Measurements from ENCODE around the gene EFTUD2. TPM values are rescaled to one million over a fixed set of nuclear protein-coding genes. Genes with fewer than 3 reads are reported as not detected.

EFTUD2 gene
- total and polyA plus RNA-seq, 7 donors: 20.6 to 93.1 (median 48.4) TPM

- TF ChIP-seq POLR2A (IDR thresholded peaks at IDR 0.05) (no peak), EP300 (IDR thresholded peaks at IDR 0.05) (no peak), POLR2AphosphoS5 (IDR thresholded peaks at IDR 0.05) (no peak)
- TF ChIP-seq, protein P1, sequence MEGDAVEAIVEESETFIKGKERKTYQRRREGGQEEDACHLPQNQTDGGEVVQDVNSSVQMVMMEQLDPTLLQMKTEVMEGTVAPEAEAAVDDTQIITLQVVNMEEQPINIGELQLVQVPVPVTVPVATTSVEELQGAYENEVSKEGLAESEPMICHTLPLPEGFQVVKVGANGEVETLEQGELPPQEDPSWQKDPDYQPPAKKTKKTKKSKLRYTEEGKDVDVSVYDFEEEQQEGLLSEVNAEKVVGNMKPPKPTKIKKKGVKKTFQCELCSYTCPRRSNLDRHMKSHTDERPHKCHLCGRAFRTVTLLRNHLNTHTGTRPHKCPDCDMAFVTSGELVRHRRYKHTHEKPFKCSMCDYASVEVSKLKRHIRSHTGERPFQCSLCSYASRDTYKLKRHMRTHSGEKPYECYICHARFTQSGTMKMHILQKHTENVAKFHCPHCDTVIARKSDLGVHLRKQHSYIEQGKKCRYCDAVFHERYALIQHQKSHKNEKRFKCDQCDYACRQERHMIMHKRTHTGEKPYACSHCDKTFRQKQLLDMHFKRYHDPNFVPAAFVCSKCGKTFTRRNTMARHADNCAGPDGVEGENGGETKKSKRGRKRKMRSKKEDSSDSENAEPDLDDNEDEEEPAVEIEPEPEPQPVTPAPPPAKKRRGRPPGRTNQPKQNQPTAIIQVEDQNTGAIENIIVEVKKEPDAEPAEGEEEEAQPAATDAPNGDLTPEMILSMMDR (IDR thresholded peaks at IDR 0.05): no peak
- Histone ChIP-seq H3K4me3 (no peak overlapping the region), H3K36me3 (peaks cover 0 to 10% (median 7%) of the 10 kb centered on the region in 4 donors), H3K4me1 (peaks cover 0 to 98% (median 89%) of the 10 kb centered on the region in 4 donors), H3K9me3 (no peaks in the 10 kb centered on the region), H3K27me3 (no peaks in the 10 kb centered on the region), H3K27ac (peak overlapping the region; percentile 30 to 99 (median 96))
- no peak for DNase-seq
- 87 to 90% methylated on average over 4 of the region's 4 CpGs for WGBS, 2 donors
- intact Hi-C loops (cut with DNase I): no loop called here
Measured at GRCh38 chr17:44808156-44808555, 91.1 kb downstream of the EFTUD2 start.

- peak overlapping the region in 2 of 4 donors; percentile 4 to 9 for H3K4me3 ChIP-seq
- no peak for DNase-seq
- peak overlapping the region; percentile 30 to 99 (median 96) for H3K27ac ChIP-seq
- H3K36me3 ChIP-seq: peaks cover 0 to 10% (median 7%) of the 10 kb centered on the region in 4 donors
- intact Hi-C loops (cut with DNase I): no loop called here
- no peaks in the 10 kb centered on the region for H3K27me3 ChIP-seq
- no peaks in the 10 kb centered on the region for H3K9me3 ChIP-seq
- H3K4me1 ChIP-seq: peaks cover 0 to 98% (median 91%) of the 10 kb centered on the region in 4 donors
- TF ChIP-seq POLR2A (IDR thresholded peaks at IDR 0.05): no peak
- TF ChIP-seq EP300 (IDR thresholded peaks at IDR 0.05): no peak
- TF ChIP-seq, protein P1 (IDR thresholded peaks at IDR 0.05): no peak
- TF ChIP-seq POLR2AphosphoS5 (IDR thresholded peaks at IDR 0.05): peak in 3 of 4 donors; percentile 22 to 64 (median 49)
- 51 to 62% methylated on average over 3 of the region's 3 CpGs for whole genome bisulfite sequencing, 2 donors
Measured at GRCh38 chr17:44807817-44808155, 91.5 kb downstream of the EFTUD2 start.

DNA sequence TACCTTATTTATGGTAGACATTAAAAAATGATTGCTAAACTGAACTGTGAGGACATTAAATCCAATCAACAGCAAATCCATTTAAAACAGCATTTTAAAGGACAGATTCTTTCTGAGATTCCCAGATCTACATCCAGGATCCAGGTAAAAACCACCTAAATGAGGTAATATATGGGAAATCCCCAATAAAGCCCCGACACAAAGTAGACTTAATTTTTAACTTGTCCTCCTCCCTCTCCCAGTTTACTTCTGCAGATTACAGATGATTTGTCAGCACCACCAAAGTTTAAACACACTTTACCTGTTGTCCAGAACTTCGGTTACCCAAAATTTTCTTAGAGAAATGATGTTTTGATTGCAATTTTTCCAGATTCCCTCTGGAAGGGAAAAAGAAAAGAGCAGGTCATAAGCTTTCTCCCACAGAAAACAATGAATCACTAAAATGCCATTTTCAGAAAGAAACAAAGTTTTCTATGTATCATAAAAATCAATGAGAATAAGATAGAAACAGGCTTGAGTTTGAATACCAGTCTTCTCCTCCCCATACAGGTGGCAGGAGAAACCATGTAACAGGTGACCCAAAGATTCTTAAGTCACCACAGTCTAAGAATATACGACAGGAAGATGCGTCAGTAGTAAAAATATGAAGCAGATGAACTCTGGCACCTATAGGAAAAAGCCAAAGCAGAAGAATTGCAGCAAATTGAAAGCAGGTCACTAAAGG lies 92.0 kb downstream of the EFTUD2 start:
- intact Hi-C loops (cut with DNase I): no loop called here

DNA sequence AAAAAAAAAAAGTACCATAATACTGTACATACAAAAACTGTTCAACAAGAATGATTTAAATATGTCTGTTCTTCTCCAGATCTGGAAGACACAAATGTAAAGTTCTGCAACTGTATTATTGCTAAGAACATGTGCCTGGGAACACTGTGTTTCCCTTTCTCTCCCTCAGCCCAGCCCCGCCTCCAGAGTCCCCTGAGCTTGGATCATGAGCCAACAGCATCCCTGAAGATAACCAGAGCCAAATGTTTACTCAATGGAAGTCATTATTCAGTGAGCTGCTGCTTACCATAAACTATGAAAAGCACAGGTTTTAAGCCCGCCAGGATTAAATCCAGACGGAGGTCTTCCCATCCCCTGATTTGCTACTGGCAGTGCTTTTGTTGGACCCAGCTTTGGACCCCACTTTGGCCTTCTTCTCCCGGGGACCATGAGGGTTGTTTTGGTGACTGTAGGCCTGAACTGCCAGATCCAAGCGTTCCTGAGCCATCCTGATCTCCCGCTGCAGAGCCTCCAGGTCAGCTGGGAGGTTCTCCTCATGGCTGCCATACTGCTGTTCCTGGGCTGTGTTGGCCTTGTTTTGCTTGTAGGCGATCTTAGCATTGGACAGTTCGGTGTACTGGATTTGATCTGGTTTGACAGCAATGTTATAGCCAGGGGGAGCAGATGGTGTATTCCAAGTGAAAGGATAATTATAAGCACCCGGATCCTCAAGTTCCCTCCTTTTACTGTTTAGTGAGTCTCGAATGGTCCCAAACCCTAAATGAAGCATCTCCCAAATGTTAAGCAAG lies 94.7 kb downstream of the EFTUD2 start:
- Histone ChIP-seq H3K27ac (peak overlapping the region; percentile 85 to 99 (median 96)), H3K4me1 (peaks cover 0 to 98% (median 91%) of the 10 kb centered on the region in 4 donors), H3K4me3 (no peak overlapping the region), H3K27me3 (no peaks in the 10 kb centered on the region), H3K9me3 (no peaks in the 10 kb centered on the region), H3K36me3 (peaks cover 0 to 24% (median 7%) of the 10 kb centered on the region in 4 donors)
- intact Hi-C loops (cut with DNase I): loop anchor here (2.0 kb wide), 2 partner anchors 26 to 68 kb away; no protein-coding TSS in a partner anchor
- peak; percentile 80 to 92 (median 89) for TF ChIP-seq EP300 (IDR thresholded peaks at IDR 0.05)
- TF ChIP-seq POLR2A (IDR thresholded peaks at IDR 0.05): no peak
- peak; percentile 91 to 95 (median 93) for TF ChIP-seq POLR2AphosphoS5 (IDR thresholded peaks at IDR 0.05)
- peak; percentile 95 for DNase-seq
- WGBS, 2 donors: 85 to 90% methylated on average over 10 of the region's 10 CpGs

More for the DNA sequence above, 92.0 kb downstream of the EFTUD2 start:
- DNase-seq: no peak
- Histone ChIP-seq H3K27me3 (no peaks in the 10 kb centered on the region), H3K9me3 (no peaks in the 10 kb centered on the region), H3K27ac (peak overlapping the region; percentile 30 to 99 (median 96)), H3K36me3 (peaks cover 0 to 10% (median 7%) of the 10 kb centered on the region in 4 donors), H3K4me1 (peaks cover 0 to 98% (median 91%) of the 10 kb centered on the region in 4 donors), H3K4me3 (peak overlapping the region in 2 of 4 donors; percentile 4 to 9)
- WGBS, 2 donors: 25 to 73% methylated on average over 4 of the region's 4 CpGs
- TF ChIP-seq POLR2AphosphoS5 (IDR thresholded peaks at IDR 0.05) (no peak), EP300 (IDR thresholded peaks at IDR 0.05) (no peak), POLR2A (IDR thresholded peaks at IDR 0.05) (no peak)
- TF ChIP-seq, protein P1 (IDR thresholded peaks at IDR 0.05): no peak

GRCh38 chr17:44801880-44802279 lies 97.4 kb downstream of the EFTUD2 start:
- H3K27ac ChIP-seq: peak overlapping the region; percentile 85 to 99 (median 96)
- H3K4me1 ChIP-seq: peaks cover 0 to 98% (median 88%) of the 10 kb centered on the region in 4 donors
- peaks cover 0 to 24% (median 7%) of the 10 kb centered on the region in 4 donors for H3K36me3 ChIP-seq
- DNase-seq: no peak
- TF ChIP-seq POLR2A (IDR thresholded peaks at IDR 0.05): no peak
- TF ChIP-seq, protein P1 (IDR thresholded peaks at IDR 0.05): no peak
- peak in 2 of 4 donors; percentile 6 to 30 for TF ChIP-seq EP300 (IDR thresholded peaks at IDR 0.05)
- TF ChIP-seq POLR2AphosphoS5 (IDR thresholded peaks at IDR 0.05): peak in 3 of 4 donors; percentile 20 to 46 (median 45)
- no peaks in the 10 kb centered on the region for H3K9me3 ChIP-seq
- H3K27me3 ChIP-seq: no peaks in the 10 kb centered on the region
- no peak overlapping the region for H3K4me3 ChIP-seq
- intact Hi-C loops (cut with DNase I): no loop called here
- 88 to 91% methylated on average over 5 of the region's 5 CpGs for WGBS, 2 donors
